Measurements from ENCODE around the gene DUSP6. TPM values are rescaled to one million over a fixed set of nuclear protein-coding genes. Genes with fewer than 3 reads are reported as not detected.

Gene DUSP6
- total and polyA plus RNA-seq, 2 donors (not counting 1 experiment from before 2014, with no cell fraction given) = 7.0 to 50.0 TPM

DNA sequence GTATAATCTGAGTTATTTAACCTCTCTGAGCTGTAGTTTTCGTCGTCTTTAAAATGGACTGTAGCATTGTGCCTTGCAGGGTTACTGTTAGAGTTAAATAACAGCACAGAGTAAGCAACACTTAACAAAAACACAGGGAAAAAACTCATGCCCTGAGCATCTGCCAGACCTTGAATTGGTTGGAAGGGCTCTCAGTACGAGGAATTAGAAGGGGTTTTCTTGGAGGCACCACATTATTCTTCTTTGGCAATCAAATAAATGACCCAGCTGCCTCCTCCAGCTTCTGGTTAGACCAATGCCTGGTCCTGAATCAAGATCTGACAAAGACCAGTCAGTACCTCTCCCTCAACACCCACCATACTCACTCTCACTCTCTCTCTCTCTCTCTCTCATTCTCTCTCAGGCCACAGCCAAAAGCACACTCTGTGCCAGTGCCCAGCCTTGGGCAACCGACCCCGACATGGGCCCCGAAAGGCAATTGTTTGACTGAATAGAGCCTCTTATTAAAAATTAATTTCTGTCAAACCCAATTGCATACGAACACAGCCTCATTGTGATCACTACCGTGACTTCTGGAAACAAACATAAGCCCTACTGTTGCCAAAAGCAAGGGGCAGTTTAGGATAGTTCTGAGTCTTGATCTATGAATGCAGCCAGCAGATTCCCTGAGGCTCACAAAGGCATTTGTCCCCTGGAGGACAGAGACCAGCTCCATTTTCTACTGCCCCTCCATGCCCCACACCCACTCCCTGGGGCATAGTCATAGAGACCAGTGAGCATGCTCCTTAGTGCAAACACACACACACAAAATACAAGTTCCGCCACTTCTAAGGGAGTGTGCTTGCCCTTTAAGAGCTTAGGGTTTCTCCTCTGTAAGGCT is 23.9 kb downstream of the DUSP6 start:
- Histone ChIP-seq H3K27ac (ENCODE audit: insufficient read depth, low read length) (no peak overlapping the region), H3K79me2 (ENCODE audit: control insufficient read depth, insufficient read depth, low read length) (no peaks in the 10 kb centered on the region), H3K4me3 (replicated peaks in 1 of 4; ENCODE audit: control extremely low read depth in 1 of 4, insufficient read depth in 1 of 4, low read depth in 3 of 4, low read length in 4 of 4) (no peak overlapping the region), H3K36me3 (ENCODE audit: control insufficient read depth, insufficient read depth, low read length) (no peaks in the 10 kb centered on the region), H3K9ac (ENCODE audit: insufficient read depth, low read length) (no peak overlapping the region), H3K27me3 (ENCODE audit: control insufficient read depth, insufficient read depth, low read length) (no peaks in the 10 kb centered on the region), H4K20me1 (ENCODE audit: control insufficient read depth, extremely low read depth, insufficient read depth, low read length) (no peaks in the 10 kb centered on the region), H3K9me3 (ENCODE audit: control insufficient read depth, insufficient read depth, low read depth, low read length) (no peaks in the 10 kb centered on the region), H2AFZ (ENCODE audit: low read length) (no peak overlapping the region), H3K4me1 (ENCODE audit: control insufficient read depth, extremely low read depth, insufficient read depth, low read length) (no peaks in the 10 kb centered on the region), H3K4me2 (ENCODE audit: extremely low read depth, insufficient read depth, low read length) (no peak overlapping the region)
- no peak for DNase-seq (ENCODE audit: low read depth in 2 of 2)
- TF ChIP-seq, protein P1, sequence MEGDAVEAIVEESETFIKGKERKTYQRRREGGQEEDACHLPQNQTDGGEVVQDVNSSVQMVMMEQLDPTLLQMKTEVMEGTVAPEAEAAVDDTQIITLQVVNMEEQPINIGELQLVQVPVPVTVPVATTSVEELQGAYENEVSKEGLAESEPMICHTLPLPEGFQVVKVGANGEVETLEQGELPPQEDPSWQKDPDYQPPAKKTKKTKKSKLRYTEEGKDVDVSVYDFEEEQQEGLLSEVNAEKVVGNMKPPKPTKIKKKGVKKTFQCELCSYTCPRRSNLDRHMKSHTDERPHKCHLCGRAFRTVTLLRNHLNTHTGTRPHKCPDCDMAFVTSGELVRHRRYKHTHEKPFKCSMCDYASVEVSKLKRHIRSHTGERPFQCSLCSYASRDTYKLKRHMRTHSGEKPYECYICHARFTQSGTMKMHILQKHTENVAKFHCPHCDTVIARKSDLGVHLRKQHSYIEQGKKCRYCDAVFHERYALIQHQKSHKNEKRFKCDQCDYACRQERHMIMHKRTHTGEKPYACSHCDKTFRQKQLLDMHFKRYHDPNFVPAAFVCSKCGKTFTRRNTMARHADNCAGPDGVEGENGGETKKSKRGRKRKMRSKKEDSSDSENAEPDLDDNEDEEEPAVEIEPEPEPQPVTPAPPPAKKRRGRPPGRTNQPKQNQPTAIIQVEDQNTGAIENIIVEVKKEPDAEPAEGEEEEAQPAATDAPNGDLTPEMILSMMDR (conservative IDR thresholded peaks at IDR 0.05 in 1 of 2, IDR thresholded peaks at IDR 0.05 in 1 of 2; ENCODE audit: low read depth in 1 of 2, low read length in 2 of 2) = no peak
- TF ChIP-seq EZH2 (IDR thresholded peaks at IDR 0.05; ENCODE audit: low read length, missing control alignments) = no peak

DNA sequence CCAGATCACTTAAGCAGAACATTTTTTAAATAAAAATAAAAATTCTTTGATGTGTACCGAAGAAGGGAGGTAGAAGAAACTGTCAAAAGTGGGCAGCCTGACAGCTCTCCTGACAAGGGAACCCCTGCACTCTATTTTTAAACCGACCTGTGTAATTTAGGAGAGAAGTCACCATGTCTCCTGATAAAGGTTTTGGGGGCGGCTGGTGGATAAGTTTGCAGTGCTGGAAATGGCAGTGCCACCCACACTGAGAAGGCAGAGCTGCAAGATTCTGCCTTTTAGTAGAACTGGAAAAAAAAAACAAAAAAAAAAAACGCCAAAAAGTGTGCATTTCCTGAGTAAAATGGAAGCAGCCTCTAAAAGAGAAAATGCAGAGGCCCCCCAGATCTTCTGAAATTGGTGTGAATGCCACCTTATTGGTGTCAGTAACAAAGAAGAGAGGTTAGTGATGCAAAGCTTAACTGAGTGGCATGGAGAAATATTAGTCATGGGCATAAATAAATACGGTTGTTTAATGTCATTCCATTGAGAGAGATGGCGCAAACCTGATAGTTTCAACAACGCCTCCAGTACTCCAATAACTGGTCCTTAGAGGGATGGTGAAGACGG is 24.7 kb downstream of the DUSP6 start:
- Histone ChIP-seq H3K9ac (ENCODE audit: insufficient read depth, low read length) (no peak overlapping the region), H2AFZ (ENCODE audit: low read length) (no peak overlapping the region), H3K4me1 (ENCODE audit: control insufficient read depth, extremely low read depth, insufficient read depth, low read length) (no peaks in the 10 kb centered on the region), H3K27me3 (ENCODE audit: control insufficient read depth, insufficient read depth, low read length) (no peaks in the 10 kb centered on the region), H3K79me2 (ENCODE audit: control insufficient read depth, insufficient read depth, low read length) (no peaks in the 10 kb centered on the region), H3K36me3 (ENCODE audit: control insufficient read depth, insufficient read depth, low read length) (no peaks in the 10 kb centered on the region), H3K4me2 (ENCODE audit: extremely low read depth, insufficient read depth, low read length) (no peak overlapping the region), H3K27ac (ENCODE audit: insufficient read depth, low read length) (no peak overlapping the region), H3K9me3 (ENCODE audit: control insufficient read depth, insufficient read depth, low read depth, low read length) (no peaks in the 10 kb centered on the region), H4K20me1 (ENCODE audit: control insufficient read depth, extremely low read depth, insufficient read depth, low read length) (no peaks in the 10 kb centered on the region), H3K4me3 (replicated peaks in 1 of 4; ENCODE audit: control extremely low read depth in 1 of 4, insufficient read depth in 1 of 4, low read depth in 3 of 4, low read length in 4 of 4) (no peak overlapping the region)
- TF ChIP-seq, protein P1 (conservative IDR thresholded peaks at IDR 0.05 in 1 of 2, IDR thresholded peaks at IDR 0.05 in 1 of 2; ENCODE audit: low read depth in 1 of 2, low read length in 2 of 2) = no peak
- TF ChIP-seq EZH2 (IDR thresholded peaks at IDR 0.05; ENCODE audit: low read length, missing control alignments) = no peak
- no peak for DNase-seq (ENCODE audit: low read depth in 2 of 2)

DNA sequence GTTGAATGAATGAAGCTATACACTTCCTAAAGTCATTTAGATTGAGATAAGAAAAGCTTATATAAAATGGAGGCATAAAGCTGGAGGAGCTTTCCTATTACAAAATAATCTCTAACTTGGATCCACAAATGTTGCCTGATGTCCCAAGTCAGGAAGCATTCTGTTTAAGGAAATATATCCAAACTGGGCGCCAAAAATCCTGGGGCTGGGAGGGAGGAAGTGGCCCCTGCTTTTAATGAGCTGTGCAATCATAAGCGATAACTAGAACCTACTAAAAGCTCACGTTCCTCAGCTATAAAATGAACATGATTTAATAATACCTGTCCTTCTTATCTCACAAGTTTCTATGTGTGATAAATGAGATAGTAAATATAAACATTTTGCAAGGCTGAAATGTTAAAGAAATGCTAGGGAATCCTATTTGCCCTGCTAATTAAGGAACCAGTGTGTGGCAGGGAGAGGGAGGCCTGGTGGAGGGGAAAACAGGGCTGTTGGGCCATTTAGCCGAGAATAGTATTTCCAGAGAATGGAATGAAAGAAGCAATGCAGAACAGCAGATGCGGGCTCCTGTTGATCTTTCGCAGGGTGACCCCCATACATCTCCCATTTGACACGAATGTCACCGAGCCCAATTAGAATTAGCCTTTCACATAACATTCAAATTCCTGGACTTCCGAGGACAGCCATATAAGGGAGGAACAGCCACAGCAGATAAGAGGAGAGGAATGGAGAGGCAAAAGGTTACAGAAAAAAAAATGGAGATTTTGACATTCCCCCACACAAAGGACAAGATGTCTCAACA is 25.9 kb downstream of the DUSP6 start:
- H4K20me1 ChIP-seq (ENCODE audit: control insufficient read depth, extremely low read depth, insufficient read depth, low read length) = no peaks in the 10 kb centered on the region
- TF ChIP-seq EZH2 (IDR thresholded peaks at IDR 0.05; ENCODE audit: low read length, missing control alignments) = no peak
- TF ChIP-seq, protein P1 (conservative IDR thresholded peaks at IDR 0.05 in 1 of 2, IDR thresholded peaks at IDR 0.05 in 1 of 2; ENCODE audit: low read depth in 1 of 2, low read length in 2 of 2) = no peak

More for the DNA sequence above, 25.9 kb downstream of the DUSP6 start:
- no peak for DNase-seq (ENCODE audit: low read depth in 2 of 2)
- H3K27ac ChIP-seq (ENCODE audit: insufficient read depth, low read length) = no peak overlapping the region
- no peaks in the 10 kb centered on the region for H3K79me2 ChIP-seq (ENCODE audit: control insufficient read depth, insufficient read depth, low read length)
- H3K9ac ChIP-seq (ENCODE audit: insufficient read depth, low read length) = no peak overlapping the region
- H3K9me3 ChIP-seq (ENCODE audit: control insufficient read depth, insufficient read depth, low read depth, low read length) = no peaks in the 10 kb centered on the region
- no peaks in the 10 kb centered on the region for H3K27me3 ChIP-seq (ENCODE audit: control insufficient read depth, insufficient read depth, low read length)
- no peak overlapping the region for H2AFZ ChIP-seq (ENCODE audit: low read length)
- no peak overlapping the region for H3K4me2 ChIP-seq (ENCODE audit: extremely low read depth, insufficient read depth, low read length)
- H3K36me3 ChIP-seq (ENCODE audit: control insufficient read depth, insufficient read depth, low read length) = no peaks in the 10 kb centered on the region
- no peaks in the 10 kb centered on the region for H3K4me1 ChIP-seq (ENCODE audit: control insufficient read depth, extremely low read depth, insufficient read depth, low read length)
- H3K4me3 ChIP-seq (replicated peaks in 1 of 4; ENCODE audit: control extremely low read depth in 1 of 4, insufficient read depth in 1 of 4, low read depth in 3 of 4, low read length in 4 of 4) = no peak overlapping the region
